B cell (primary cell): Measurements from ENCODE around the gene TMEM144. TPM values are rescaled to one million over a fixed set of nuclear protein-coding genes. Genes with fewer than 3 reads are reported as not detected.

Experiments
- ATAC-seq: fragments of 200-7000 bp; cut with Tn5 transposase; one replicate; pipeline ENCODE4 v1.10.0; 2021; ENCODE audit warnings: low read depth, mild to moderate bottlenecking, moderate number of reproducible peaks, moderate library complexity
- CTCF ChIA-PET: fragments of 350-600 bp; sonication (Branson Sonifier 250); formaldehyde crosslinking; loops from one replicate; lab custom pipeline; 2021; ENCODE audit warnings: antibody characterized with exemption, inconsistent platforms; lab: Charles Lee
- POLR2A ChIA-PET: fragments of 350-600 bp; sonication (Branson Sonifier 250); formaldehyde crosslinking; loops from one replicate; lab custom pipeline; 2021; ENCODE audit warnings: antibody characterized with exemption; lab: Charles Lee
- DNase-seq: peaks from one replicate; pipeline ENCODE4 v3.0.0; 2013
- H2AFZ ChIP-seq: 2 replicates; pipeline ENCODE4 v1.6.1; 2012; ENCODE audit warnings: mild to moderate bottlenecking, low read depth, low read length; ENCODE audit not compliant: insufficient read depth, poor library complexity, severe bottlenecking
- H3K27ac ChIP-seq, 2 donors: 1 replicate in 1 of 2; 2 replicates in 1 of 2; pipeline ENCODE4 v1.5.1; 2012 to 2013; ENCODE audit warnings: low read length in 2 of 2, mild to moderate bottlenecking in 2 of 2, moderate library complexity in 1 of 2
- H3K27me3 ChIP-seq, 4 experiments: fragments of 200-600 bp in 1 of 4; sonication (generic) in 1 of 4; replicated peaks in 1 of 4; 1 replicate in 2 of 4; 2 replicates in 2 of 4; pipeline versions ENCODE4 v1.6.1 to v1.7.0; 2013 to 2016; ENCODE audit warnings: low read length in 3 of 4, mild to moderate bottlenecking in 2 of 4, mixed read lengths in 1 of 4, moderate library complexity in 1 of 4; ENCODE audit not compliant: insufficient read depth in 4 of 4, control insufficient read depth in 3 of 4; ENCODE audit errors: control extremely low read depth in 1 of 4
- H3K36me3 ChIP-seq, 2 experiments: replicated peaks in 1 of 2; 1 replicate in 1 of 2; 2 replicates in 1 of 2; pipeline versions ENCODE4 v1.6.1 to v1.7.1; 2013; ENCODE audit warnings: low read length in 1 of 2; ENCODE audit not compliant: insufficient read depth in 2 of 2, control insufficient read depth in 1 of 2; ENCODE audit errors: control extremely low read depth in 1 of 2, extremely low read depth in 1 of 2
- H3K4me1 ChIP-seq, 2 donors: fragments of 200-600 bp in 1 of 2; sonication (generic) in 1 of 2; 1 replicate in 1 of 2; 2 replicates in 1 of 2; pipeline versions ENCODE4 v1.5.1 to v1.6.1; 2013 to 2017; ENCODE audit warnings: low read length in 2 of 2; ENCODE audit not compliant: control insufficient read depth in 2 of 2, insufficient read depth in 2 of 2
- H3K4me2 ChIP-seq: replicated peaks from 2 replicates; pipeline ENCODE3; 2012; ENCODE audit warnings: mild to moderate bottlenecking, low read depth, low read length; ENCODE audit not compliant: poor library complexity, severe bottlenecking
- H3K4me3 ChIP-seq, 5 experiments: fragments of 200-600 bp in 1 of 5; sonication (generic) in 1 of 5; 1 replicate in 3 of 5; 2 replicates in 2 of 5; pipeline versions ENCODE4 v1.5.1 to v1.7.0; 2011 to 2016; ENCODE audit warnings: low read length in 4 of 5, mild to moderate bottlenecking in 4 of 5, low read depth in 2 of 5, control low read depth in 1 of 5, moderate library complexity in 1 of 5; ENCODE audit not compliant: insufficient read depth in 1 of 5; ENCODE audit errors: control extremely low read depth in 1 of 5, extremely low read depth in 1 of 5
- H3K79me2 ChIP-seq: fragments of 200-600 bp; sonication (generic); one replicate; pipeline ENCODE4 v1.6.0; 2016; ENCODE audit warnings: low read length; ENCODE audit not compliant: control insufficient read depth, insufficient read depth
- H3K9ac ChIP-seq: fragments of 200-600 bp; sonication (generic); 2 replicates; pipeline ENCODE4 v1.6.1; 2017; ENCODE audit warnings: mild to moderate bottlenecking, low read length, moderate library complexity
- H3K9me3 ChIP-seq, 3 donors: one replicate each; pipeline versions ENCODE4 v1.6.1 to v1.7.1; 2013; ENCODE audit warnings: low read length in 2 of 3; ENCODE audit not compliant: control insufficient read depth in 2 of 3, insufficient read depth in 1 of 3; ENCODE audit errors: control extremely low read depth in 1 of 3
- H4K20me1 ChIP-seq: 2 replicates; pipeline ENCODE4 v1.6.0; 2012; ENCODE audit warnings: mild to moderate bottlenecking, low read length; ENCODE audit not compliant: insufficient read depth, control insufficient read depth, poor library complexity, severe bottlenecking
- H3K27ac Mint-ChIP-seq: one replicate; pipeline ENCODE4 v1.8.0; 2021; ENCODE audit warnings: mixed read lengths
- H3K27me3 Mint-ChIP-seq: one replicate; pipeline ENCODE4 v1.8.0; 2021; ENCODE audit warnings: mixed read lengths
- H3K4me1 Mint-ChIP-seq: one replicate; pipeline ENCODE4 v1.8.0; 2021; ENCODE audit warnings: mixed read lengths
- H3K4me3 Mint-ChIP-seq: one replicate; pipeline ENCODE4 v1.8.0; 2021; ENCODE audit warnings: mixed read lengths
- H3K9me3 Mint-ChIP-seq: one replicate; pipeline ENCODE4 v1.8.0; 2022; ENCODE audit warnings: mixed read lengths; ENCODE audit not compliant: insufficient read depth
- EZH2 ChIP-seq: IDR thresholded peaks from 2 replicates; pipeline ENCODE4 v1.6.1; 2012; ENCODE audit warnings: borderline replicate concordance, low read depth, mild to moderate bottlenecking, moderate library complexity, low read length; ENCODE audit not compliant: insufficient read depth, poor library complexity, severe bottlenecking
- WGBS: methylation state at CpG from one replicate; pipeline ENCODE4 v1.1.5; 2013; ENCODE audit warnings: missing lambda C conversion rate; ENCODE audit not compliant: insufficient coverage; 5-methylcytosine and 5-hydroxymethylcytosine counted together
- intact Hi-C: fragments of 100-400 bp; cut with micrococcal nuclease; formaldehyde crosslinking; loops from one replicate; pipeline ENCODE4 v1.10.0; 2022
- polyA minus RNA-seq: library from RNA; depleted of rRNA, polyadenylated mRNA; stranded (reverse); fragments of >200 nt; gene quantifications from 2 replicates; pipeline ENCODE4 v1.2.3, GENCODE V29; 2012
- polyA plus RNA-seq: library from polyadenylated mRNA; depleted of rRNA; stranded (reverse); fragments of >200 nt; gene quantifications from 2 replicates; pipeline ENCODE4 v1.2.3, GENCODE V29; 2012
- total RNA-seq, 2 donors: library from RNA; stranded (reverse); fragments of 120-200 nt in 1 of 2; gene quantifications; 1 replicate in 1 of 2; 2 replicates in 1 of 2; pipeline versions ENCODE4 v1.2.3 to v1.2.4, GENCODE V29; 2013 to 2022
- TF ChIP-seq, protein P1 (sequence below): fragments of 200-600 bp; IDR thresholded peaks from one replicate; pipeline ENCODE4 v1.8.0; 2022; ENCODE audit warnings: antibody characterized with exemption, mild to moderate bottlenecking

The TMEM144 gene
- total RNA-seq (0.07 TPM in 1 of 2 replicates, not detected in the other), polyA plus RNA-seq (0.06 and 0.07 TPM in 2 replicates), polyA minus RNA-seq (0.34 TPM in 1 of 2 replicates, not detected in the other)
- total RNA-seq (2013) = 0.35 TPM

GRCh38 chr4:158209825-158210807 lies at the start of gene TMEM144:
Gene TMEM144, plus strand, starts transcription at chr4:158210486. Its CDS starts 2,182 bp downstream, at chr4:158212668.
- intact Hi-C loops = no loop called here
- Histone ChIP-seq H3K27ac (no peak within 1 kb of the TSS), H3K4me2 (peak within 1 kb of the TSS; percentile 72), H3K36me3 (no peaks in the 10 kb centered on the region), H3K4me1 (peaks cover 7 to 8% of the 10 kb centered on the region in 2 donors), H4K20me1 (no peaks in the 10 kb centered on the region), H2AFZ (peak within 1 kb of the TSS; percentile 77), H3K27me3 (peaks cover 0 to 7% (median 2%) of the 10 kb centered on the region in 4 experiments), H3K4me3 (peak within 1 kb of the TSS; percentile 22 to 59 (median 48)), H3K9ac (peak within 1 kb of the TSS; percentile 66), H3K79me2 (no peaks in the 10 kb centered on the region), H3K9me3 (no peaks in the 10 kb centered on the region)
- ChIA-PET CTCF (no interaction called here), POLR2A (no interaction called here)
- H3K9me3 Mint-ChIP-seq = no peaks in the 10 kb centered on the region
- H3K4me3 Mint-ChIP-seq = peak within 1 kb of the TSS; percentile 68
- peaks cover 17% of the 10 kb centered on the region for H3K4me1 Mint-ChIP-seq
- no peak within 1 kb of the TSS for H3K27ac Mint-ChIP-seq
- TF ChIP-seq, protein P1, sequence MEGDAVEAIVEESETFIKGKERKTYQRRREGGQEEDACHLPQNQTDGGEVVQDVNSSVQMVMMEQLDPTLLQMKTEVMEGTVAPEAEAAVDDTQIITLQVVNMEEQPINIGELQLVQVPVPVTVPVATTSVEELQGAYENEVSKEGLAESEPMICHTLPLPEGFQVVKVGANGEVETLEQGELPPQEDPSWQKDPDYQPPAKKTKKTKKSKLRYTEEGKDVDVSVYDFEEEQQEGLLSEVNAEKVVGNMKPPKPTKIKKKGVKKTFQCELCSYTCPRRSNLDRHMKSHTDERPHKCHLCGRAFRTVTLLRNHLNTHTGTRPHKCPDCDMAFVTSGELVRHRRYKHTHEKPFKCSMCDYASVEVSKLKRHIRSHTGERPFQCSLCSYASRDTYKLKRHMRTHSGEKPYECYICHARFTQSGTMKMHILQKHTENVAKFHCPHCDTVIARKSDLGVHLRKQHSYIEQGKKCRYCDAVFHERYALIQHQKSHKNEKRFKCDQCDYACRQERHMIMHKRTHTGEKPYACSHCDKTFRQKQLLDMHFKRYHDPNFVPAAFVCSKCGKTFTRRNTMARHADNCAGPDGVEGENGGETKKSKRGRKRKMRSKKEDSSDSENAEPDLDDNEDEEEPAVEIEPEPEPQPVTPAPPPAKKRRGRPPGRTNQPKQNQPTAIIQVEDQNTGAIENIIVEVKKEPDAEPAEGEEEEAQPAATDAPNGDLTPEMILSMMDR = no peak
- no peak for TF ChIP-seq EZH2
- H3K27me3 Mint-ChIP-seq = peaks cover 29% of the 10 kb centered on the region
- DNase-seq (peak; percentile 9), ATAC-seq (no peak)
- WGBS = 13% methylated on average over 30 of the region's 34 CpGs
